NCI-H524 (cell line): ENCODE data around the gene ST7.
"Not testable (repeated sequence)": the region's sequence is repeated elsewhere in the genome, so short reads cannot be mapped to it uniquely, and the experiment has no call there.

Experiments
- DNase-seq, 2 experiments: peaks; one replicate each; lab custom pipeline; 2025; lab: John Stamatoyannopoulos, UW

The ST7 gene

DNA sequence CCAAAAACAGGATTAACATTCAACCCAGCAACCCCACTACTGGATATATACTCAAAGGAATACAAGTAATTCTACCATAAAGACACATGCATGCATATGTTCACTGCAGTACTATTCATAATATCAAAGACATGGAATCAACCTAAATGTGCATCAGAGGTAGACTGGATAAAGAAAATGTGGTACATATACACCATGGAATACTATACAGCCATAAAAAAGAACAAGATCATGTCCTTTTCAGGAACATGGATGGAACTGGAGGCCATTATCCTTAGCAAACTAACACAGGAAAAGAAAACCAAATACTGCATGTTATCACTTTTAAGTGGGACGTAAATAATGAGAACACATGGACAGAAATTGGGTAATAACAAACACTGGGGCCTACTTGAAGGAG is 77.5 kb downstream of the ST7 start:
- DNase-seq = not testable (repeated sequence)

DNA sequence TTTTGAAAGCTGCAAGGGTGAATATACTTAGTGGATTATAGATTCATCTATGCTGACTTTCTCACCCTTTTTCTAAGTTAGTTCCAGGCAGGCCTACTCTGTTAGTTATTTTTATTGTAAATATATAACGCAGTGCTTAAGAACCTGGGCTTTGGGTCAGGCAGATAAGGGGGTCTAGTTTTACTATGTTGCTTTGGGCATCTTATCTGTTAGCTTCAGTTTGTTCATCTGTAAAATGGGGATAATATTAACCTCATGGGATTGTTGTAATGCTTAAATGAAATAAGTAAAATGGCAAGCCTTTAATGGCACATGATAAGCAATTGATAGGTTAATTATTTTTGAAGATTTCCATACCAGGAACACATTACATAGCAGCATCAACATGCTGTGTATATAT is 79.5 kb downstream of the ST7 start:
- no peak for DNase-seq

DNA sequence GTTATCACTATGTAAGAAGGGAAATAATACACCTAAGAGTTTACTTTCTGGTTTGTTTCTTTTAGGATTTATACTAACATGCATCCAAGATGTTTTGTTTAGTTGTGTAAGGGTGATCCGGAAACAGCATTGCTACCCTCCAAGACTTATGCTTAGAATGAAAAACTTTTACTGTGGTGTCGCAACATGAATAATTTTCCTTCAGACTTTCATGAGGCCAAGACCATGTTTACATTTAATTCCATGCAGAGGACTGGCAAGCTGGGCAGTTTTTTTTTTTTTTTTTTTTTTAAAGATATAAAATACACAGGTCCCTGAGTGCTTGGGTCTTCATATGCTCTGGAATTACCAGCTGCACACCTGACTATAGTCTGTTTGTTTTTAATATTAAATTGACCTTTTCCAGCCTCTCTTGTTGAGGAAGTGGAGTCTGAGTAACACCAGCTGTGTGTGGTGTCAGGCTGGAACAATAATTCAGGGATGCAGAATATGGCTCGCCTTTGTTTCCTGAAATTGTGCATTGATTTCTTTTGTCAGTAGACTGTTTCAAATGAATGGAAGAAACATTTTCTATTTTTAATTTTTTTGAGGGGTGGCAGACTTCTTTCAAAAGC is 81.7 kb downstream of the ST7 start:
- DNase-seq = no peak

DNA sequence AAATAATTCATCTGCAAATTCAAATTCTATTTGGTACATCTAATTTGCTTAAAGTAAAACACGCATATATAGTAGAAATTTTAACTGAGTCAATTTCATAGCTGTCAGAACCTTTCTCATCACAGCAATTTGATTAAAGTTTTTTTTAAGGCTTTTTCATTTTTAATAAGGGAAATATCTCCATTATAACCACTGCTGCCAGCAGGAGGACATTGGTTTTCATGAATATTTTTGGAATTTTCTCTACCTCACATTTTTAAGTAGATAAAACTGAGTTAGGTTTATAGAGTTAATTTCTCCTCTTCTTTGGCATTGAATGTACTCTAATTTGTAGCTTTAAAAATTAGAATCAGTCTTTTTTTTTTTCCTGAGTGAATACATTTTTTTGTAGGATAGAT is 82.2 kb downstream of the ST7 start:
- DNase-seq = no peak

DNA sequence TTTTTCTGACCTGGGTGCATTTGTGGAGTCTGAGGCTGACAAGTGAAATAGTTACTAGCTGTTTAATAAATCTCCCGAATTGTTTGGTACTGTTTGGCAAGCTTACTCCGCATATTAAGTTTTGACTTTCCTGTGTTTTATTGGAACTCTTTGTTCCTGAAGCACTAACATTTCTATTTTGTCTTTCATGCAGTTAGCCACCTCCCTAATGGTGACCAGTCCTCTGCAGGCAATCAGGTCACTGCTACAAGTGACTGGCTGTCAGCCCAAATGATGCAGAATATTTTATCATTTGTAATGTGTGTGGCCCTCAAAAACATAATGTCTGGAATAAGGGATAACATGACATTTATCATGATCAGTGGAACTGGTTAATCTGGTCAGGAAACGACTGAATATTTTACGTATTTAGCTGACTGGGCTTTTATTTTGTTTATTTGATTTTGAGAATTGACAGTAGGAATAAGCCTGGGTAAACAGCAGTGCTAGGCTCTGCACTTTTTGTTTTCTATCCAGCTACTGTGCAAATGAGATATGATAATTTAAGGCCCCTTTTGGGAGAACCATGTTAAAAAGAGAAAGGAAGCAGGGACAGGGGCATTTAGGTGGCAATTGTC is 82.9 kb downstream of the ST7 start:
- DNase-seq = no peak

DNA sequence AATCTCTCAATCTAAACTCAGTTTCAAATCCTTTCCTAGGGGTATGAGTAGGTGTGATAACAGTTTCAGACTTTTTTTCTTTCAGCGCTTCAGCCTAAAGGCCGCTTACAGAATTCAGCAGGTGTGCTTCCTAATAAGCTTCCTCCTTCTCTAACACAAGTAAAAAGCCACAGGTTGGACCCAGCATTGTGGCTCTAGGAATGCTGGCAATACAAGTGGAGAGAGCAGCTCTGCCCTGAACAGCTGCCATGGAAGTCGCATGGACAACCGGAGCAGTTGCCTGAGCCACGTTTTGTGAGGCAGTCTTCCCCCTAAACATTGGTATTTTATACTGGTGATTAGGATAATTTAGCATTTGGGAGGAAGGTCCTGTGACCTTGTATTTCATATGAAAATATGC is 83.5 kb downstream of the ST7 start:
- DNase-seq = no peak

DNA sequence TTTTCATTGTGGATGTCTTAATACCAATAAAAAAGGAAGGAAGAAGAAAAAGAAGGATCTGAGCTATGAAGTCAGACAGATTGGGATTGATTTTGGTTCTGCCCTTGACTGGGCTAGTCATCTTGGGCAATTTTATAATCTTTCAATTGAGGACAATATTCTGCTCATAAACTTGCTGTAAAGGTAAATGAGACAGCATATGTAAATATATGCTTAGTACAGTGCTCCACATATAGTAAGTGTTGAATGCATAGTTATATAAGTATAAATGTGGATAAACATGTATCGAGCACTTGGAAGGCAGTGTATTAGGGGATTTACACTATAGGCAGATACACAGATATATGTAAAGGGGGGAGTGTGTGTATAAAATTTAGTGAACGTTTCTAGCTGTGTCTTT is 85.1 kb downstream of the ST7 start:
- no peak for DNase-seq

DNA sequence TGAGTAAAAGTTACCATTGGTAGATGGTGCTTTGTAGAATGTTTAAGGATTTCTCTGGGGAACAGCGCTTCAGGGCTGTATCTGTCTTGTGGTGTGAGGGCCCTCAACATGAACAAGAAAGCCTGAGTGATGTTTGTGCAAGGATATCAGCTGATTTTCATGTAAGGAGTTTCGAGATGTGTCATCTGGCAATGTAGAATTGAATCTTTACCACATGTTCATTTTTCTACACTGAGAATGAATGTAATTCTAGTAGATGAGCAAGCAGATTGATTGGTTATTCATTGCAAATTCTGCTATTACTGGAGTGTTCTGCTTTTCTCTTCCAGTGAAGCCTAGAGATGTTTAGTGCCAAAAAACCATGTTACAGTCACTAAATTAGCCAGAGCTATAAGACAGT is 87.7 kb downstream of the ST7 start:
- no peak for DNase-seq

DNA sequence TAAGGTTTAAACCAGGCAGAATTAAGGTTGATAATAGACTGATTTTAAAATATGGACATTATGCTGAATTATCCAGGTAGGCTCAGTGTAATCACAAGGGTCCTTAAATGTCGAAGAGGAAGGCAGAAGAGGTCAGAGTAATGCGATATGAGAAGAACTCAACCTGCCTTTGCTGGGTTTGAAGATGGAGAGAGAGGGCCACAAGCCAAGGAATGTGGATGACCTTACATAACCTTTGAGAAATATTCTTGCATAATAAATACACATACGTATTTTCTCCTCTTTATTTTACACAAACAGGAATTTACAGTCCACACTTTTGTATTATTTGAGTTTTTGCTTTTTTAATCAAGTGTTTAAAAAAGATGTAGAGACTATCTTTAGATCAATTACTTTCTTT is 88.5 kb downstream of the ST7 start:
- no peak for DNase-seq

DNA sequence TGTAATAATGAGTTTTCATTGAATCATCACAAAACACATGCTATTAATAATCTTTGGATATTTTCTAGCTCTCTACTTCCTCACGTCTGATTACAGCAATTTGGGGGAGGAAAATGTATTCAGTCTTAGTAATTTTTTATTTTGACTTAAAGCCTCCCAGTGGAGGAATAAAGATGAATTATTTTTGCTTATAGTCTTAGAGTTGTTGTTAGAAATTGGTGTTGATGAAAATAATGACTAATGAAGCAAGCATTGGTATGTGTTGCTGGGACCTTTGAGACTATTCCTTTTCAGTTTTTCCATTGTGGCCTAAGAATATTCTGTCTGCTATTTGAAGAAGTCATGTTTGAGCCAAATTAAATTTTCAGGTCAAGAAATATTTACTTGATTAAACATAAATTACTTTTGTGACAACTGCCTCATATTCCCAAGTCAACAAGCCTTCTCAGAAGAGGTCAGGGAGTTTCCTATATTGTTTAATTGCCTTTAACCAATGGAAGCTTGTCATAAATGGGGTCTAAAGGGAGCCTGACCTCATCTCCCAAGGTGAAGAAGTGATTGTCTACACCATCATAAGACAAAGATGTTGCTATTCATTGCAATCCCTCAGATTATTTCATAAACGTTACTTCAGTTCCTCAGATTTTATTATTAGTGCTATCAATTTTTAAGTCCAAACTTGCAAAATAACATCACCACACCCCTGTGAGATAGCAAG is 90.0 kb downstream of the ST7 start:
- no peak for DNase-seq

DNA sequence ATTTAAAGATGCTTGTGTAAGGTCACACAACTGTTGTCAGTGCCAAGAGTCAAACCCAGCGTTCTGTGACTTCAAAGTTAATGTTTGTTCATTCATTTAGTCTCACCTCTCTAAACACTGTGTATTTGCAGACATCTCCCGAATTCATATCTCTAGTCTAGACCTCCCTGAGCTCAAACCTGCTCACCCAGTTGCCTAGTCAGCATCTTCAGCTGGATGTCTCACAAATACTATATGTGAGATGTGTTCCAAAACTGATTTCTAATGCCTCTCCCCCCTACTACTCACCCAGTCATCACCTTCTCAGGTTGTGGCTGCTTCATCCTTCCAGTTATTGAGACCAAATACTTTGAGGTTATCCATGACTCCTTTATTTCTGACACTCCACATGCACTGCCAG is 91.4 kb downstream of the ST7 start:
- no peak for DNase-seq

DNA sequence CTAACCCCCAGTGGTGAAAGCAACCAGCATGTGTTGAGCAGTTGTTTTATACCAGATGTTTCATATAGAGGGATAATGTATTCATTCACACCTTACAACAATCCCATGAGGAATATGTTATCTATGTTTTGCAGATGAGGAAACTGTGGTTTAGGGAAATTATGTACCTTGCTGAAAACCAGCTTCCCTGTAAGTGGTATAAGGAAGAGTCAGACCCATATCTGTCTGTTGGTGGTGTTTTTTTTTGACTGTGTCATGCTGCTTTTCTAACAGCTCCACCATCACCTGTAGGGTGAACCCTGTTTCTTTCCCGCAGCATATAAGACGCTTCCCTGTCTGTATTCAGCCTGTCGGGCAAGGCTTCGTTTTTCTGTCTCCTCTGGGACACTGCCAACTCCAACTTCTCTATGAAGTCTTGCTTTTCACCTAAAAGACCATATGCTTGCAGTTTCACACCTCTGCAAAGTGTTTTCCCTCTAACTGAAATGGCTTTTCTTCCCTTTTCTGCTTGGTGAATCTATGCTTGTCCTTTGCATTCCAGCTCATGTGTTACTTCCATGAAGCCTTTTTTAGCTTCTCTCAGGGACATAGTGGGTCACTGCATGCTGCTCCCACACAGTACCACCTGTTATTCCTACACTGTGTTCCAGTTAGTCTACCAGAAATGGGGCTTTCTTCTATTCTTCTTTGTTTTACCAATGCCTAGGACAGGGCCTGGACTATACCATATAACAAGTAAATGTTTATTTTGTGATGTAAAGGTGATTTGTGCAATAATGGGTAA is 92.8 kb downstream of the ST7 start:
- DNase-seq = no peak

DNA sequence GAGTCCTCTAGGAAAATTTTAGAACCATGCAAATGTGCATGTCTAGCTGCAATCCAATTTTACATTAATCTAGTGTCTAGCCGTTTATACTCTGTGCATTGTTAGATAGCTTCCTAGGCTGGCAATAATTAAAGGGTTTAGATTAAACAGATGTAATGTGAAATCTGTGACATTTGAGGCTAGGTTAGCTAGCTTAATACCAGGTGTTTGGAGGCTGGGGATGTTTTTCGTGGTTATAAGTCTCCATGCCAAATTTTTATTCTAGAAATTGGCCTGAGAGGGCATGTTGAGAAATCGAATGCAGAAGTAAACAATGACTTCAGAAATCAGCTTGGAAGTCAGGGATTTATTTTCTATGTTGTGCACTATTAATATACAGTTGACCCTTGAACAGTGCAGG is 94.2 kb downstream of the ST7 start:
- no peak for DNase-seq

DNA sequence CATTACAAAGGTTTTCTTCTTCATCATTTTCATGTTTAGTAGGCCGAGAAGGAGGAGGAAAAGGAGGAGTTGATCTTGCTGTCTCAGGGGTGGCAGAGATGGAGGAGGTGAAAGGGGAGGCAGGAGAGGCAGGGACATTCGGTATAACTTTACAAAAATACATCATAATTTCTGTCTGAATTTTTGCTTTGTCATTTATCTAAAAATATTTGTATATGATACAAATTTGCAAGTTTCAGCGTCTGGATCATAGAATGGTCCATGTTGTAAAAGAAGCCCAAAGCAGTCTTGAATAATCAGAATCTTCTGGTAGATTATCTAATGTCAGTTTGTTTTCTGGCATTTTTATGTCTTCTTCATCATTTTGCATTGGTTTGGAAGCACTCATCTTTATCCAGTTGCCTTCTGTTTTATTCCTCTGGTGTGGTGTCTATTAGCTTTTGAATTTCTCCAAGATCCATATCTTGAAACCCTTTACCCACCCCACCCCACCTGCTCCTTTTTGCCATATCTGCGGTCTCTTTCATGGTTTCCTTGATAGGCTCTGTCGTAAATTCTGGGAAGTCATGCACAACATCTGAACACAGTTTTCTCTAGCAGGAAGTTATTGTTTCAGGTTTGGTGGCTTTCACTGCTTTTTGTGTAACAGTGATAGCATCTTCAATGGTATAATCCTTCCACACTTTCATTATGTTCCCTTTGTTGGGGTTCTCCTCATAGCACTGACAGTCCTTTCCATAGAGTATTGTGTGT is 95.0 kb downstream of the ST7 start:
- DNase-seq = no peak

DNA sequence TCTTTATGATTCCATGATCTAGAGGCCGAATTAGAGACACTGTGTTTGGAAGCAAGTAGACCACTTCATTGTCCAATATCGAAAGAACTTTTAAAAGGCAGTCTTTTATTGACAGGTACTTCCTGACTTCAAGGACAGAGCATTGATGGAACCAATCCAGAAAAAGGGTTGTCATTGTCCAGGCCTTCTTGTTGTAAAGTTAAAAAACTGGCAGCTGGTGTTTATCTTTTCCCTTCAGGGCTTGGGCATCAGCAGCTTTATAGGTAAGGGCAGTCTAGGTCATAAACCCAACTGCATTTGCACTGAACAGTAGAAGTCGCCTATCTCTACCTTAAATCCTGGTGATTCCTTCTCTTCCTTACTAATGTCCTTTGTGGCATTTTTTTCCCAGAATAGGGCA is 95.6 kb downstream of the ST7 start:
- no peak for DNase-seq

DNA sequence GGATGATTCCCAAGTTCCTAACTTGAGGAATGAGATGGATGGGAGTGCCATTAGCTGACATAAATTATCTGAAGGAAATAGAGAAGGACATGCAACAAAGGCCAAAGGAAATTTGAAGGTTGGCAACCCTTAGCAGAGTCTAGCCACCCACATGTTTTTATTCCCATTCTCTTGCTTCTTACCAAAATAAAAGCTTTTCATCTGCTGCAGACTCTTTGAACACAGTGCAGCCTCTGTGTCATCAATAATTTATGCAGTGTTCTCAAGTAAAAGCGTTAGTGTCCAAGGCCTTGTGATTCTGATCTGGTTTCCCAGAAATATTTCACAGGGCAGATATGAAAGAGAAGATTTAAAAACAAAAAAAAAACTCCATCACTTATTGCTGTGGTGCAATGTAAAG is 98.5 kb downstream of the ST7 start:
- no peak for DNase-seq

DNA sequence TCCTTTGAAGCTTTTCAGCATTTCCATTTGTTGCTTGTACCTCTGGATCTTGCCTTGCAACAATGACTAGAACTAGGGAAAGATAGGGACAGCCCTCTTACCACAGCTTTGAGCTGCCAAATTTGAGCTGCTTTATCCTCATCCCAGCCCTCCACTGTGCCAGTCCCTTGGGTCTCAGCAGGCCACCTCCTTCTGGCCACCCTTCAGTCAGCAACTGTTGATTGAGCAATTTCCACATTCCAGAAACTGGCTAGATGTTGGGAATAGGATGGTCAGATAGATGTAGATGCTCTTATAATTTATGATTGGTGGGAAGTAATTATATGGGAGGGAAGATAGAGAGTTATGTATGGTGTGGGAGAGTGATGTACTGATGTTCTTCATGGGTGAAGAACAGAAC is 100.1 kb downstream of the ST7 start:
- no peak for DNase-seq

DNA sequence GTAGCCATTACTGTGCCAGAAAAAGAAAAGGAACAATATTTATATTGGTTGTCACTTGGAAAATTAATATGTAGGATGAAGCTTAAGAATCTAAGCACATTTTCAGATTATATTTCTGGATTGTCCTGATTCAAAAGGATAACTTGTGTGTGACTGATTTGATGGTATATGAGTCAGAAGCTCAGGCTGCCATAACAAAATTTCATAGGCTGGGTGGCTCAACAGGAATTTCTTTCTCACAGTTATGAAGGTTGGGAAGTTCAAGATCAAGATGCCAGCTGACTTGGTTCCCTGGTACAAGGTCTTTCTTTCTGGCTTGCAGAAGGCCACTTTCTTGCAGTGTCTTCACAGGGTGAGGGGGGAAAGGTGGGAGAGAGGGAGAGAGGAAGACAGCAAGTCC is 108.5 kb downstream of the ST7 start:
- no peak for DNase-seq

DNA sequence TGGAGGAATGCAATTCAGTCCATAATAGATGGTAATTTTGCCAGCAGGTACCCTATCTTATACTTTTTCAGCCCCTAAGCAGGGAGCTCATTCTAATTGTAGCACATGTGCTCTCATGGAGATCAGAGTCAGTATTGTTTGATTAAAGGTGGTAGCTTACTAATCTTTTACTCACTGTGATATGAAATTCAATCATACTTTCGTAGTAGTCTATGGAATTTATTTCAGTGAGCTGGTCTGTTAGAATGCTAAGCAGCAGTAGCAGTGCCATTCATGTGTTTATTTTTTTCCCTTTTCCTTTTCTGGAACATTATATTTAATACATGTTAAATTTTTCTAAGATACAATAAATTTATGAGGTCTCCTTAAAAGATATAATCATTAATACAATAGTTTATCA is 109.0 kb downstream of the ST7 start:
- no peak for DNase-seq

DNA sequence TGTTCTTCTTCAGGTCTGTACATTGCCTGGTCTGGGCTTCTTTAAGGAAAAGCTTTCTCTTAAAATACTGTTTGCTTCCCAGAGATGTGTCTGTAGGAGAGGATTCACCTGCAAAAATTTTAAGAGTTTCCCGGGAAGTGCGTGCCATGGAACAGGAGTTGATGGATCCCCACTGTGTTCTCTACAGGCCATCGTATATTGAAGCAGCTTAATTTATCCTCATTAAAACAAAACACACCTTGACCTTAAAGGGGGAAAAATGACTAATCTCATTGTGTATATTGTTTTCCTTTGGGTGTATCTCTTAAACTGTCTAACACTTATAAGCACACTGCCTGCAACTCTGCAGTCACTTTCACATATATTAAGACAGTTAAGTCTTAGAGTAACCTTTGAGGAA is 111.4 kb downstream of the ST7 start:
- DNase-seq = no peak

DNA sequence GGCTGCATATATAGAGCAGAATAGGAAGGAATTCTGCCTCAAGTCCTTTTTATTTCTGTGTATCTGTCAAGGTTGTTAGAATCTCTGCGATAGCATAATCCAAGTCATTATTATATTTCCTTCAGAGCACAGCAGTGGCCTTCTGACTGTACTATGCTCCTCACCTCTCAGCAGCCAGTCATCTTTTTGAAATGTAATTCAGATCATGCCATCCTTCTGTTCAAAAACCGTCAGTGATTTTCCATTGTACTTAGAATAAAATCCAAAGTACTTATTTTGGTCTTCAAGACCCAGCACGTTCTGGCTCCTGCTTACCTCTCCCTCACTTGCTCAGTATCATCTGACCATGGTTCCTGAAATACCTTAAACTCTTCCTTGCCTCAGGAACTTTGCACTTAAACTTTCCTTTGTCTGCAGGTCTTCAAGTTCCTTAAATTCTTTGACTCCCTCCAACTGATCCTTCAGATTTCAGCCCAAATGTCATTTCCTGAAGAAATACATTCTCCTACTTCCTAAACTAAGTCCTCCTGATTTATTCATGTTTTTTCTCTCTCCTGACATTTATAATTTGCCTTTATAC is 112.4 kb downstream of the ST7 start:
- no peak for DNase-seq

DNA sequence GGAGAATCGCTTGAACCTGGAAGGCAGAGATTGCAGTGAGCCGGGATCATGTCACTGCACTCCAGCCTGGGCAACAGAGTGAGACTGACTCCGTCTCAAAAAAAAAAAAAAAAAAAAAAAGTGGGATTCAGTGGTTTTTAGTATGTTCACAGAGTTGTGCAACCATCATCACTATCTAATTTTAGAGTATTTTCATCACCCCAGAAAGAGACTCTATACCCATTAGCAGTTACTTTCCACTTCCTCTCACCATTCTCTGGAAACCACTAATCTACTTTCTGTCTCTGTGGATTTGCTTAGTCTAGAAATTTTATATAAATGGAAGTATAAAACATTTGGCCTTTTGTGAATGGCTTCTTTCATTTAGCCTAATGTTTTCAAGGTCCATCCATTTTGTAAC is 113.4 kb downstream of the ST7 start:
- no peak for DNase-seq
